Measurements from ENCODE around the gene SGCG.
"Not testable (repeated sequence)": the region's sequence is repeated elsewhere in the genome, so short reads cannot be mapped to it uniquely, and the experiment has no call there.

Gene SGCG

DNA sequence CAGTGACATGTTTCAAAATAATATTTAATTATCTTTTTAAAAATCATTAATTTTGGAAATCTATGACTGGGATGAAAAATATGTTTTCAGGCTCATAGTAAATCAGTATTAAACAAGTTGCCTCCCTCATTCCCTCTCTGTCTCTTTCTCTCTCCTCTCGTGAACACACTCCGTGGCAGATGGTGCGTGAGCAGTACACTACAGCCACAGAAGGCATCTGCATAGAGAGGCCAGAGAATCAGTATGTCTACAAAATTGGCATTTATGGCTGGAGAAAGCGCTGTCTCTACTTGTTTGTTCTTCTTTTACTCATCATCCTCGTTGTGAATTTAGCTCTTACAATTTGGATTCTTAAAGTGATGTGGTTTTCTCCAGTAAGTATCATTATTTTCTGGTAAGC, 22.7 kb downstream of the SGCG start:
- no peak overlapping the region for H3K4me3 ChIP-seq (ENCODE audit: low read depth, low read length)
- TF ChIP-seq, protein P1, sequence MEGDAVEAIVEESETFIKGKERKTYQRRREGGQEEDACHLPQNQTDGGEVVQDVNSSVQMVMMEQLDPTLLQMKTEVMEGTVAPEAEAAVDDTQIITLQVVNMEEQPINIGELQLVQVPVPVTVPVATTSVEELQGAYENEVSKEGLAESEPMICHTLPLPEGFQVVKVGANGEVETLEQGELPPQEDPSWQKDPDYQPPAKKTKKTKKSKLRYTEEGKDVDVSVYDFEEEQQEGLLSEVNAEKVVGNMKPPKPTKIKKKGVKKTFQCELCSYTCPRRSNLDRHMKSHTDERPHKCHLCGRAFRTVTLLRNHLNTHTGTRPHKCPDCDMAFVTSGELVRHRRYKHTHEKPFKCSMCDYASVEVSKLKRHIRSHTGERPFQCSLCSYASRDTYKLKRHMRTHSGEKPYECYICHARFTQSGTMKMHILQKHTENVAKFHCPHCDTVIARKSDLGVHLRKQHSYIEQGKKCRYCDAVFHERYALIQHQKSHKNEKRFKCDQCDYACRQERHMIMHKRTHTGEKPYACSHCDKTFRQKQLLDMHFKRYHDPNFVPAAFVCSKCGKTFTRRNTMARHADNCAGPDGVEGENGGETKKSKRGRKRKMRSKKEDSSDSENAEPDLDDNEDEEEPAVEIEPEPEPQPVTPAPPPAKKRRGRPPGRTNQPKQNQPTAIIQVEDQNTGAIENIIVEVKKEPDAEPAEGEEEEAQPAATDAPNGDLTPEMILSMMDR (IDR thresholded peaks at IDR 0.05; ENCODE audit: low read depth, low read length), result no peak

DNA sequence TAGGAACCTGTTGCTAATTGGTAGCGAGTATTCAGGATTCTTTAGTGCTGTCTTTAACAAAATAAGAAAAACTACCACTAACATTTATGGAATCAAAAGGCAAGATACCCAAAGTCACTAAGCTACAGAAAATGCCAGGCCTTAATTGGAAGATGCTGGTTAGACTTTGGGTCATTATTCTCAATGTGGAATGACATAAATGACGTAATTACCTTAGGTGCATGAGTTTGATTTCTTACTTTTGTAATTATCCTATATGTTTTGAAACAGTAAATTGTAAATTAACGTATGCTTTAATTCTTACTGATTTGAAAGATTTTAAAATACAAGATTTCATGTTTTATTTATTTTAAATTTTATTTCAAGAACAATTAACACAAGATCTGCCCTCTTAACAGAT, 25.0 kb downstream of the SGCG start:
- no peak overlapping the region for H3K4me3 ChIP-seq (ENCODE audit: low read depth, low read length)
- TF ChIP-seq, protein P1 (IDR thresholded peaks at IDR 0.05; ENCODE audit: low read depth, low read length), result no peak

DNA sequence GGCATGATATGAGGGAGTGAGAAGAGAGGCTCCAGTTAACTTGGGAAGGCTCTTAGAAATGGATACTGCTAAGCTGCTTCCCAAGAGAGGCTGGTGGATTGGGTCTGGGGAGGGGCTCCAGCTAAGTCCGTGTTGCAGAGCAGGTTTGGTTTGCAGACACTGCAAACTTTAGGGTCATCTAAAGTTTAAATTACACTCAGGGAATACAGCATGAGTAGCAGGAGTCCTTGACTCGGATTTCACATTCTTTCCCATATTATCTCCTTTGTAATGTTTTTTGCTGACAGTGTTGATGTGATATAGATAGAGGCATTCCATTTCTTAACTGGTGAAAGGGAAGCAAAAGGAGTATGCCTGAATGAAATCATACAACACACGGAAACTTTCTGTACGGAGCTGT, 31.9 kb downstream of the SGCG start:
- TF ChIP-seq, protein P1 (IDR thresholded peaks at IDR 0.05; ENCODE audit: low read depth, low read length), result no peak
- no peak overlapping the region for H3K4me3 ChIP-seq (ENCODE audit: low read depth, low read length)

DNA sequence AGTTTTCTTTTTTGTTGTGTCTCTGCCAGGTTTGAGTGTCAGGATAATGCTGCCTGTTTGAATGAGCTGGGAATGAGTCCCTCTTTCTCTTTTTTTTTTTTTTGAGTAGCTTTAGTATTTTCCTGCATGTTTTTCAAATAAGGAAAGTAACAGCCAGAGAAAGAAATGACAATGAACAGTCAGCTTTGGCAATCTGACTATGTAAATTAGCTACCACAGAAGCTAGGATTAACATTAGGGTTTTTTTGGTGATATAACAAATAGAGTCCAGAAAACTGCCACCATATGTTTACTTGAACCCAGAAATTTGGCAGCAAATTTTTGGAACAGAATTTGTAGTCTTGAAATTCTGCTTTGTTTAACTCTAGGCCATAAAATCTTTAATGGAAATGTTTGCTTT, 50.5 kb downstream of the SGCG start:
- no peak overlapping the region for H3K4me3 ChIP-seq (ENCODE audit: low read depth, low read length)
- TF ChIP-seq, protein P1 (IDR thresholded peaks at IDR 0.05; ENCODE audit: low read depth, low read length), result no peak

DNA sequence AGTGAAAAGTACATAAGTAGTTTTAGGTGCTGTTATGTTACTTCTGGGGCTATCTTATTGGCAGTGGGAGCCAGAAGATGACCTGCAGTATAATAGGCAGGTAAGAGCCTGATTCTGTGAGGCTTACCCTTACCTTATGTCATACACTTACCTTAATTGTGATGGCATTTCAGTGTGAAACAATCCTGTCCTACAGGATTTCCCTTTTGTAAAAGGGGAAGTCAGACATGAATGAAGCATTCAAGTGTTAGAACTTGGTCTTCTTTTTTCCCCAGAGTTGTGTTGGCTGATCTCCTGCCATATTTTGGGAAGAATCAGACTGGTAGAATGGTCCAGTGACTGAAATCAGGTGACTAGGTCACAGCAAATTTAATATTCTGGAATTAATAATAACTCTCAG, 55.2 kb downstream of the SGCG start:
- no peak overlapping the region for H3K4me3 ChIP-seq (ENCODE audit: low read depth, low read length)
- TF ChIP-seq, protein P1 (IDR thresholded peaks at IDR 0.05; ENCODE audit: low read depth, low read length), result no peak

DNA sequence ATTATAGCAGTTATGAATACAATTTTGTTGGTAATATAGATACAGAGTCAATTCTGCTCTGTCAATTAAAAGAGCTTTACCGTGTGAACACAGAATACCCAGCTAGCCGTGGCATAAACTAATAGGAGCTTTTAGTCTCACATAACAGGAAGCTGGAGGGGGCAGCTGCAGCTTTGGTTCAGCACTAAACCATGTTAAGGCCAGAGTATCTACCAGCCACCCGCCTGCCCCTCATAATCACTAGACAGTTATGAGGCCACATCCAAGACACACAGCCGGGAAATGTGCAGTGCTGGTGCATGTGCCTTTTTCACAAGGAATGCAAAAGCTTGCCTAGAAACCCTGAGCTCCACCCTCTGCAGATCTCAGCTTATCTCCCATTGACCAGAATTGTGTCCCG, 62.3 kb downstream of the SGCG start:
- TF ChIP-seq, protein P1 (IDR thresholded peaks at IDR 0.05; ENCODE audit: low read depth, low read length), result no peak
- no peak overlapping the region for H3K4me3 ChIP-seq (ENCODE audit: low read depth, low read length)

DNA sequence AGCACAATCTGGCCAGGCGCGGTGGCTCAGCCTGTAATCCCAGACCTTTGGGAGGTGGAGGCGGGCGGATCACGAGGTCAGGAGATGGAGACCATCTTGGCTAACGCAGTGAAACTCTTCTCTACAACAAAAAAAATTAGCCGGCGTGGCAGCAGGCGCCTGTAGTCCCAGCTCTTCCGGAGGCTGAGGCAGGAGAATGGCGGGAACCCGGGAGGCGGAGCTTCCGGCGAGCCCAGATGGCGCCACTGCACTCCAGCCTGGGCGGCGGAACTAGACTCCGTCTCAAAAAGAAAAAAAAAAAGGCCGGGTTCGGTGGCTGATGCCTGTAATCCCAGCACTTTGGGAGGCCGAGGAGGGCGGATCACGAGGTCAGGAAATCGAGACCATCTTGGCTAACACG, 67.6 kb downstream of the SGCG start:
- H3K4me3 ChIP-seq (ENCODE audit: low read depth, low read length), result not testable (repeated sequence)

DNA sequence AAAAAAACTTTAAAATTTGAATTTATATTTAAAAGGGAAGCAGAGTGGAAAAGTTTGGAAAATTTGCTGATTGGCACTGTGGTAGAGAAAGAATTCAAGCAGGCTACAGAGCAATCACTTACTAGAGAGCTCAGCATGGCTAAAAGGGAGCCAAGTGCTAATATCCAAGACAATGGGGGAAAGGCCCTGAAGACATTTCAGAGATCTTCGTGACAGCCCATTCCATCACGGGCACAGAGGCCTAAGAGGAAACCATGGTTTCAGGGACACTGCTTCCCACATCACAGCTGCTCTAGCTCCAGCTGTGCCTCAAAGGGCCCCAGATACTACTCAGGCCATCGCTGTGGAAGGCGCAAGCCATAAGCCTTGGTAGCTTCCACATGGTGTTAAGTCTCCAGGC, 73.7 kb downstream of the SGCG start:
- TF ChIP-seq, protein P1 (IDR thresholded peaks at IDR 0.05; ENCODE audit: low read depth, low read length), result no peak
- no peak overlapping the region for H3K4me3 ChIP-seq (ENCODE audit: low read depth, low read length)

Data from WI38 (cell line).